Urothelium cell line (cell line): ENCODE data around the gene XYLB.

Experiments used
- DNase-seq: peaks from one replicate; pipeline ENCODE4 v3.0.0; 2011; ENCODE audit warnings: low spot score, mixed read lengths
- FAIRE-seq: peaks from 2 replicates; lab custom pipeline; 2011; peaks lifted over from hg19 to GRCh38; lab: Jason Lieb, UNC

Gene XYLB

GRCh38 chr3:38453075-38453912, 106.7 kb downstream of the XYLB start, which contains the start of gene ACVR2B:
Gene ACVR2B (plus strand): TSS chr3:38453890. CDS start chr3:38454323, 433 bp downstream.
- DNase-seq = peak; percentile 95
- FAIRE-seq = peak; percentile 63

GRCh38 chr3:38453913-38454177, 107.3 kb downstream of the XYLB start:
- DNase-seq (no peak), FAIRE-seq (no peak)

- no peak for FAIRE-seq
These were observed 107.7 kb downstream of the XYLB start for GRCh38 chr3:38454178-38454883.

GRCh38 chr3:38454884-38455638, 108.5 kb downstream of the XYLB start:
- DNase-seq = peak; percentile 89
- FAIRE-seq = no peak

More at GRCh38 chr3:38454178-38454883, 107.7 kb downstream of the XYLB start:
- DNase-seq = peak; percentile 66

GRCh38 chr3:38455639-38456430, 109.2 kb downstream of the XYLB start:
- FAIRE-seq = no peak
- DNase-seq = no peak

- FAIRE-seq = no peak
- no peak for DNase-seq
These were observed 110.8 kb downstream of the XYLB start for GRCh38 chr3:38457111-38458003.

GRCh38 chr3:38458796-38459498, 112.4 kb downstream of the XYLB start:
- DNase-seq = peak; percentile 81
- FAIRE-seq = no peak

GRCh38 chr3:38459499-38460048, 113.0 kb downstream of the XYLB start:
- no peak for FAIRE-seq
- no peak for DNase-seq

- FAIRE-seq (no peak), DNase-seq (no peak)
These were observed 114.0 kb downstream of the XYLB start for GRCh38 chr3:38460377-38461270.
